Vagina (tissue), 2 donors: ENCODE results near the gene MYBPH. TPM values are rescaled to one million over a fixed set of nuclear protein-coding genes. Genes with fewer than 3 reads are reported as not detected.

ENCODE experiments used
- DNase-seq, 2 donors: peaks; one replicate each; pipeline ENCODE4 v3.0.0-alpha.2; 2017; ENCODE audit errors: extremely low spot score in 2 of 2
- H3K27ac ChIP-seq: fragments of 200-600 bp; sonication (generic); one replicate; pipeline ENCODE4 v1.5.1; 2019
- H3K27me3 ChIP-seq: fragments of 200-600 bp; sonication (generic); one replicate; pipeline ENCODE4 v1.5.1; 2019
- H3K36me3 ChIP-seq, 2 donors: fragments of 200-600 bp; sonication (generic); one replicate each; pipeline ENCODE4 v1.5.1; 2017 to 2019
- H3K4me1 ChIP-seq: fragments of 200-600 bp; sonication (generic); one replicate; pipeline ENCODE4 v1.5.1; 2019
- H3K4me3 ChIP-seq, 2 donors: fragments of 200-600 bp; sonication (generic); 1 replicate in 1 of 2; 2 replicates in 1 of 2; pipeline ENCODE4 v1.5.1; 2016 to 2019
- H3K9me3 ChIP-seq: fragments of 200-600 bp; sonication (generic); one replicate; pipeline ENCODE4 v1.5.1; 2019
- POLR2A ChIP-seq, 2 donors: fragments of 450-650 bp; IDR thresholded peaks; one replicate each; pipeline ENCODE4 v1.6.1; 2017; ENCODE audit warnings: antibody characterized with exemption in 2 of 2, mild to moderate bottlenecking in 2 of 2, moderate library complexity in 2 of 2
- POLR2AphosphoS5 ChIP-seq, 2 donors: sonication (generic); formaldehyde crosslinking; IDR thresholded peaks; one replicate each; pipeline ENCODE4 v1.9.0; 2017; ENCODE audit warnings: antibody characterized with exemption in 2 of 2, mild to moderate bottlenecking in 2 of 2, low read depth in 1 of 2; ENCODE audit not compliant: insufficient read depth in 1 of 2
- intact Hi-C: fragments of 100-400 bp; cut with DNase I; formaldehyde crosslinking; loops from one replicate; pipeline ENCODE4 v1.15.1; 2023
- total RNA-seq: library from RNA; depleted of rRNA; stranded (reverse); fragments of >200 nt; gene quantifications from one replicate; pipeline ENCODE4 v1.2.3, GENCODE V29; 2016
- TF ChIP-seq, protein P1 (sequence below), 3 experiments: fragments of 450-650 bp in 2 of 3; fragments of 200-600 bp in 1 of 3; sonication (generic) in 1 of 3; IDR thresholded peaks; one replicate each; pipeline ENCODE4 v1.5.1; 2017 to 2019; ENCODE audit warnings: antibody characterized with exemption in 3 of 3, mild to moderate bottlenecking in 2 of 3, moderate library complexity in 2 of 3

MYBPH gene
- total RNA-seq, 1 donor from 2014 or later = not detected

- no peak overlapping the region for H3K4me3 ChIP-seq
- no peak overlapping the region for H3K27ac ChIP-seq
- no peaks in the 10 kb centered on the region for H3K9me3 ChIP-seq
- TF ChIP-seq, protein P1, sequence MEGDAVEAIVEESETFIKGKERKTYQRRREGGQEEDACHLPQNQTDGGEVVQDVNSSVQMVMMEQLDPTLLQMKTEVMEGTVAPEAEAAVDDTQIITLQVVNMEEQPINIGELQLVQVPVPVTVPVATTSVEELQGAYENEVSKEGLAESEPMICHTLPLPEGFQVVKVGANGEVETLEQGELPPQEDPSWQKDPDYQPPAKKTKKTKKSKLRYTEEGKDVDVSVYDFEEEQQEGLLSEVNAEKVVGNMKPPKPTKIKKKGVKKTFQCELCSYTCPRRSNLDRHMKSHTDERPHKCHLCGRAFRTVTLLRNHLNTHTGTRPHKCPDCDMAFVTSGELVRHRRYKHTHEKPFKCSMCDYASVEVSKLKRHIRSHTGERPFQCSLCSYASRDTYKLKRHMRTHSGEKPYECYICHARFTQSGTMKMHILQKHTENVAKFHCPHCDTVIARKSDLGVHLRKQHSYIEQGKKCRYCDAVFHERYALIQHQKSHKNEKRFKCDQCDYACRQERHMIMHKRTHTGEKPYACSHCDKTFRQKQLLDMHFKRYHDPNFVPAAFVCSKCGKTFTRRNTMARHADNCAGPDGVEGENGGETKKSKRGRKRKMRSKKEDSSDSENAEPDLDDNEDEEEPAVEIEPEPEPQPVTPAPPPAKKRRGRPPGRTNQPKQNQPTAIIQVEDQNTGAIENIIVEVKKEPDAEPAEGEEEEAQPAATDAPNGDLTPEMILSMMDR (IDR thresholded peaks at IDR 0.05) = no peak
- no peak for TF ChIP-seq POLR2A (IDR thresholded peaks at IDR 0.05)
- H3K4me1 ChIP-seq = no peaks in the 10 kb centered on the region
- no peak for DNase-seq
- H3K36me3 ChIP-seq = no peaks in the 10 kb centered on the region
- intact Hi-C loops = no loop called here
- H3K27me3 ChIP-seq = no peaks in the 10 kb centered on the region
Measured at GRCh38 chr1:203135636-203136305, 39.9 kb downstream of the MYBPH start.

- H3K27ac ChIP-seq = peak overlapping the region; percentile 22
- no peak overlapping the region for H3K4me3 ChIP-seq
- H3K4me1 ChIP-seq = peaks cover under 1% of the 10 kb centered on the region
- no peak for DNase-seq
- H3K27me3 ChIP-seq = no peaks in the 10 kb centered on the region
- intact Hi-C loops = no loop called here
- no peaks in the 10 kb centered on the region for H3K36me3 ChIP-seq
- TF ChIP-seq, protein P1 (IDR thresholded peaks at IDR 0.05) = no peak
- H3K9me3 ChIP-seq = no peaks in the 10 kb centered on the region
Measured at GRCh38 chr1:203133970-203134725, 41.5 kb downstream of the MYBPH start.

DNA sequence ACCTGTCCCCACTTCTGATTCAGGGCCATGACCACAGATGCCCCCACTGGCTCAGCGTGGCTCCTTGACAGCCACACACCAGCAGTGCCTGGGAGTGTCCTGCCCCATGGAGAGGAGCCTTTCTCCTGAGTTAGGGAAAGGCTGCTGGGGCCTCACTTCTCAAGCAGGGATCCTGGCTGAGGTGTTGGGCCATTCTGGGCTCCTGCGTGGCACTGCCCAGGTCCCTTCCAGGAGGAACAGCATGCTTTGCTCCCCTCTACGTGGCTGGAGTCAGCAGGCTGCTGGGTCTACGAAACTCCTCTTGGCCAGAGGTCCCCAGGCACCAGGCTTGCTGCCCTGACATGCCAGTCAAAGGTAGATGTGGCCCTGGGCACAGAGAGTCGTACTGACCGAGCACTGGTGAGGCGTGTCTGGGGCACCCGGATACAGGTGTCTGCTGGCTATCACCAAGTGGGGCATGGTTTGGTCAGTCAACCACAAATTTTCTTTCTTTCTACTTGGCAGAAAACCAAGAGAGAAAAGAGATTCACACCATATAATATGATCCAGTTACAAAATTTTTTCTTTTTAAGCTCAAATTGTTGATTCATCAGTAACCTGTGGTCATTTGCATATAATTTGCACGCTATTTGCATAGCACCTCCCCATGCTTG is 44.0 kb downstream of the MYBPH start:
- Histone ChIP-seq H3K4me1 (peaks cover 25% of the 10 kb centered on the region), H3K4me3 (no peak overlapping the region), H3K27me3 (no peaks in the 10 kb centered on the region), H3K36me3 (no peaks in the 10 kb centered on the region), H3K27ac (no peak overlapping the region), H3K9me3 (no peaks in the 10 kb centered on the region)
- TF ChIP-seq, protein P1 (IDR thresholded peaks at IDR 0.05) = no peak
- TF ChIP-seq POLR2AphosphoS5 (IDR thresholded peaks at IDR 0.05; ENCODE audit: insufficient read depth in 1 of 2, low read depth in 1 of 2) (no peak), POLR2A (IDR thresholded peaks at IDR 0.05) (no peak)
- DNase-seq = no peak
- intact Hi-C loops = no loop called here

DNA sequence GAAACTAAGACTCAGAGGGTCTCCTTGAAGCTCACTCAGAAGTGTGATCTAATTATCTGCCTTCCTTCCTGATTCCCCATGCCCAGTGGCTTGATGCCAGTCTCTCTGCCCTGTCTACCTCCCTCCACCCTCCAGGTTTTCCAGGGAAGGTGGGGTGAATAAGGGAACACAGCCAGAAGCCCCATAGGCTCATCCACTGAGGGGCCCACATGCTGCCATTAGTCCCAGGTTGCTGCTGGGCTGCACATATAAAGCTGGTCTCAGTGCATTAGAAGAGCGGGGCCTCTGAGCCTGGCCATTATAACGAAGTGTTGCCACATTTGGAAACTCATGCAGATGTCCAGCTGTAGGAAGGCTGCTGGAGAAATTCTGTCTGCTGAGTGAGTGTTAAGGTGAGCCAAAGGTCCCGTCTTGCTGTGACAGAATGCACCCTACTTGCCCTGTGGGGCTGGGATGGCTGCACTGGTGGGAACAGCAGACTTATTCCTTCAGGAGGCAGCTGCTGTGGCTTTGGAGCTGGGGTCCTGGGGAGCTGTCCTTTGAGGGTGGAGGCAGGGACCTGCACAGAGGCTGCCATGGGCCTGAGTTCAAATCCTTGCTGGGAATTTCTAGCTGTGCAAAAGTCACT is 45.2 kb downstream of the MYBPH start:
- TF ChIP-seq POLR2A (IDR thresholded peaks at IDR 0.05) = no peak
- TF ChIP-seq, protein P1 (IDR thresholded peaks at IDR 0.05) = no peak
- no peak for TF ChIP-seq POLR2AphosphoS5 (IDR thresholded peaks at IDR 0.05; ENCODE audit: insufficient read depth in 1 of 2, low read depth in 1 of 2)
- Histone ChIP-seq H3K9me3 (no peaks in the 10 kb centered on the region), H3K4me3 (no peak overlapping the region), H3K36me3 (no peaks in the 10 kb centered on the region), H3K27ac (no peak overlapping the region), H3K4me1 (peaks cover 28% of the 10 kb centered on the region), H3K27me3 (no peaks in the 10 kb centered on the region)
- intact Hi-C loops = no loop called here
- DNase-seq = no peak
